NCI-H1092 (cell line): ENCODE results near the gene ESR2.
A peak's percentile ranks its signal among the peaks of the same experiment; 100 is the strongest.
"Not testable (repeated sequence)": the region's sequence is repeated elsewhere in the genome, so short reads cannot be mapped to it uniquely, and the experiment has no call there.

ENCODE experiments used
- DNase-seq: peaks from one replicate; lab custom pipeline; 2025; lab: John Stamatoyannopoulos, UW

ESR2 gene

DNA sequence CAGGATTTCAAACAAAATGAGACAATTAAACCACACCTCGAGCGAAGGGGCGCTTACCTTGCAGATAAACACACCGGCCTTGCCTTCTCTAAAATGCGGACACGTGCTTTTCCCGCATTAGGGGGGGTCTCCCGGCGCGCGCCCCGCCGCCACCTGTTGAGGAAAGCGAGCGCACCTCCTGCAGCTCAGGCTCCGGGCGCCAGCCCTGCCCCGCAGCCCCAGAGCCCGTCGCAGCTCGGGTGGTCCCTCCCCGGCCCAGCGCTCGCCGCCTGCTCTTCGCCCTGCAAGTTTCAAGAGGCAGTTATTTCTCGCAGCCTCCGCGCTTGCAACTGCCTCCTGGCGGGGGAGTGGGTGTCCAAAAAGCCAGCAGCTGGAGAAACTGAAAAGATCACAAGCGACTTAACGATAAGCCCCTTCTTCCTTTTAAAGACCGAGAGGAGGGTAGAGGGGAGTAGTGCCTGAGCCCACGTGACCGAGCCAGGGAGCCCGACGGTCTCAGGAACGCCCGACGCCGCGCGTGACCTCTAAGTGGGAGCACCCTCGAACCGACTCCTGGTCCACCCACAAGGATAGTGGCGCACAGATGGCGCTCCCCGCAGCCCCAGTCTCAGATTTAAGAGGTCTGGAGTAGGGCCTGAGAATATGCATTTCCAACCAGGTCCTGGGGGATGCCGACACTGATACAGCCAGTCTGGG is at the start of gene ESR2:
ESR2 (minus strand) TSS at position 396 of the 696 bp plus-strand sequence. CDS start 11,386 bp downstream, outside the sequence.
- peak; percentile 16 for DNase-seq

DNA sequence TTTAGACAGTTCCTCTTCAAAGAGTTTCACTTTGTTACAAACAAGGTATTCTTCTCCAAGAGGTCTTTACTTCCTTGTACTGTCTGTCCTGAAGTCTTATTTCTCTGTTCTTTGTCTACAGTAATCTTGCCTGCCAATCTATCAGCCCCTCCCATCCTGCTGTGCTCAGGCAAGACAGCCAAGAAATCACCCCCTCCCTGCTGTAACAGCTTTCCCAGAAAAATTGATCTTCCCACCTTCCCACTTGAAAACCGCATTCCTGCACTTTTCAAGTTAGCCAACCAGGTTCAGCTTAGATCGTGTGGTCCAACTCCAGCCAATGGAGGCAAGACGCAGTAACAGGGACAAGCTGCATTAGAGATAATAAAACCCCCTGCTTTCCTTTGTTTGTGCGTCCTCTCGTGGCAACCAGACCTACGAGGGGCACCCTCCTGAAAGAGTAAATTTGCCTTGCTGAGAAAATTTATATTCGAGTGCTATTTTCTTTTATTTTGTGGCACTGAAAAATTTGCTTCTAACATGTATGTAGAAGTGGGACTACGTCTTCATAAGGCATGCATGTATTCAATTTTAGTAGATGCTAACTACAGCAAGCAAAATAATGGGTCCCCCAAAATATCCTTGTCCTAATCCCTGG is 46.5 kb upstream of the ESR2 start:
- no peak for DNase-seq

DNA sequence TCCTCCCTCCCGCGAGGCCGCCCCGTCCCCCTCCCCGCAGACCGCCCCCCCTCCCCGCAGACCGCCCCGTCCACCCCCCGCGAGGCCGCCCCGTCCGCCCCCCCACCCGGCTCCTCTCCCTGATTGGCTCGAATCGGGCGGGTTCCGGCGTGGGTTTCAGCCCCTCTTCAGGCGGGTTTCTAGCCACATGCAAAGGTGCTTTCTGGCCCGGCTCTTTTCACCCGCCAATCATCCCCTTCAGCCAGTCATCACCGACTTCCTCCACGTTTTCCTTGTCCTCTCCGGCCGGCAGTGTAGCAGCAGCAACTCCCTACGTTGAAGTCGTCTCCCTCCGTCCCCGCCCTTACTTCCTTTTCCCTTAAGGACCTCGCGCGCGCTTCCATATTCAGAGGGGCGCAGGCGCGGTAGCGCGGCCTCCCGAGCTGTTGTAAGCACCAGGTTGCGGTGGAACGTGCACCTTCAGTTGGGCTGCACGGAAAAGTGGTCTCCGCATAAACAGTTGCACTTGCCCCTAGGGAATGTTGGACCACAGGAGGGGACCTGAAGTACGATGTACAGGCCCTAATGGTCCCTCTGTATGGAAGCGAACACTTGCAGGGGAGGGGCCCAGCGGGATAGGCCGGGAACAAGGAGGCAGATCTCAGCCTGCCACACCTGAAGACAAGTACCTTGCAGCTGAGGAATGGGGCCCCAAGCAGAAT is 44.6 kb upstream of the ESR2 start:
- peak; percentile 99 for DNase-seq

DNA sequence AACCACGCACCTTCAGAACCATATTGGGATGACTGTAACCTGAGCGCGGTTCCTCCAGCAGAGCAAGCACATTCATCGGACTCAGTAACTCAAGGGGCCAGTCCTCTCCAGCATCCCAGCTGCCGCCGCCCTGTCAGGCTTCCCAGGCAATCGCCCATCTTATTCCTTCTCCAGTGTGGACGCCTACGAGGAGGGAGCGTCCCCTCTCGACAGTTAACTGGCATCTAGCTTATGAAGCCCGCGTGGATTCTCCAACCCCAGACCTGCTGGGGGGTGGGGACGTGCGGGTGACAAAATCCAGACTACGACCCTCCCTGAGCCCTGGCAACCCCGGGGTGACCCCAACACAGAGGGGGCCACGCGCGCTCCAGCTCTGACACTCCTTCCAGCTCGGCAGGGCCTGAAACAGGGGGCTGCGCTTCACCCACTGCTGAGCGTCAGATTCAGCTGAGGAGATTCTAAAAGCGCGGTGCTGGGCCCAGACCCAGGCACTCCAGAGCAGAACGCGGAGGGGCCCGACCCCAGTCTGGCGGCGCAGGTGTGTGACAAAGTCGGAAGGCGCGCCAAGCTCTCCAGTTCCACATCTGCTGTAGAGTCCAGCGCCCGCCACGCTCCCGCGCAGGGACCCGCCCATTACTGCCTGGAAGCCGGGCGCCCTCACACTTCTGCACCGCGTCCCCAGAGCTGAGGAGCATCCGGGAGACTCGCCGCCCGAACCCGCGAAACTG is 43.9 kb upstream of the ESR2 start:
- peak; percentile 70 for DNase-seq

DNA sequence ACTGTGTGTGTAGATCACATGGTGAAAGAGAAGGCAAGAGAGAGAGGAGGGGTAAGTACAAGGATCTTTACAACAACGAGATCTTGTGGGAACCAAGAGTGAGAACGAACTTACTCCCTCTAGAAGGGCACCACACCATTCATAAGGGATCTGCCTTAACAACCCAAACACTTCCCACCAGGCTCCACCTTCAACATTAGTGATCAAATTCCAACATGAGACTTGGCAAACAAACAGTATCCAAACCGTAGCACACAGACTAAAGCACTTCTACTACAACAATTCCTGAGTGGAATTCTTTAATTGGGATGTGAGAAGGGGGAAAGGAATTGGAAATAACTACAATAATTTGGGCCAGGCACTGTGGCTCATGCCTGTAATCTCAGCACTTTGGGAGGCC is 35.0 kb upstream of the ESR2 start:
- no peak for DNase-seq

DNA sequence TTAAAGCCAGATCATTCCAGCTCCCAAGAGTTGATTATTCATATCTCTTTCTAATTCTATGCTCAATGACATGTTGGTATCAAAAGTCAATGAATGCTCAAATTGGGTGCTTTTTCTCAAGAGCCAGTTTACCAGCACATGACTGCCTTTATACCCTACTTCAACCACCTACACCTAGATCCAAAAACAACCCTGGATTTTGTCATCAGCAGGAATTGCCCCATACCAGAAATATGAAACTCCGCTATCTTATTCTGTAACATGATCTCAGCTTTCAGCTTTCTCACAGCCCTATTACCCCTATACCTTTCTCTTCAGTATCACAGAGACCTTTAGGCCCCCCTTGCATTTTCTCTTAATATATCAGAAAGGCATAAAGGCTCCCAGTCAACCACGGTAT is 32.3 kb upstream of the ESR2 start:
- no peak for DNase-seq

DNA sequence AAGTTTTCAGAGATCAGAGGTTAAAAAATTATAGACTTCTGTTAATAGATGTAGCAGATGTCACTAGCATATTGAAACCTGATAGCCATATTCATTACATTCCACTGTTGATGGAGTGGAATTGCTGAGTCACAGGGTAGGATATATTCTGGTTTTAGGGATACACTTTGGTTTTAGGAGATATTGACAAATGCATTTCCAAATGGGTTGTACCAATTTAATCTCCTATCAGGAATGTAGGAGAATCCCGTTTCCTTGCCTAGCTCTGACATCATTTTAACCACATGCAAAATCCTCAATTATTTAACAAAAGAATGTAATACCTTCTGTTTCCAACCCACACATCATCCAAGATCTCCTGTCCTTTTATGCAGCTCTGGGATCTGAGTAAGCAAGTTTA is 30.7 kb upstream of the ESR2 start:
- DNase-seq: no peak

DNA sequence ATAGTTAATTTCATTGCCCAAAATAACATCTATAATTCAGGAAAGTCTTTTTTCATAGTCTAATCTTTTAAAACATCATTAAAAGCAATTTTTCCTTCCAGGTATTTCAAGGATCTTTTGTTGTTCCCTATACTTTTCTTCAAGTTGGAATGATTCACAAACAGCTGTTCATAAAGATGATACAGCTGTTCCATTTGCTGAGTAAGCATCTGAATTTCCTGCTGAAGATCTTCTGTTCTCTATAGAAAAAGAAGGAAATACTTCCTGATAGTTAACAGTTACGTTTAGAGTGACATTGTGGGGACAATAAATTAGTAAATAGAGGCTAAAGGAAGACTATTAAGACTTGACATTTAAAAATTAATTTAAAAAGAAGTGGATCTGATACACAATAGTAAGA is 30.3 kb upstream of the ESR2 start:
- DNase-seq: no peak

DNA sequence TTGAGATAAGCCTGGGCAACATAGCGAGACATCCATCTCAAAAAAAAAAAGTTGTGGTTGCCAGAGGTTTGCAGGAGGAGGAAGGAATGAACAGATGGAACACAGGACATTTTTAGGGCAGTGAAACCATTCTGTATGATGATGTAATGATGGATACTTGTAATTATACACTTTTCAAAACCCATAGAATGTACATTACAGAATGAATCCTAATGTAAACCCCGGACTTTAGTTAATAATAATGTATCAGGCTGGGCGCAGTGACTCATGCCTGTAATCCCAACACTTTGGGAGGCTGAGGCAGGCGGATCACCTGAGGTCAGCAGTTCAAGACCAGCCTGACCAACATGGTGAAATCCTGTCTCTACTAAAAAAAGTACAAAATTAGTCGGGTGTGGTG is 26.2 kb upstream of the ESR2 start:
- not testable (repeated sequence) for DNase-seq

DNA sequence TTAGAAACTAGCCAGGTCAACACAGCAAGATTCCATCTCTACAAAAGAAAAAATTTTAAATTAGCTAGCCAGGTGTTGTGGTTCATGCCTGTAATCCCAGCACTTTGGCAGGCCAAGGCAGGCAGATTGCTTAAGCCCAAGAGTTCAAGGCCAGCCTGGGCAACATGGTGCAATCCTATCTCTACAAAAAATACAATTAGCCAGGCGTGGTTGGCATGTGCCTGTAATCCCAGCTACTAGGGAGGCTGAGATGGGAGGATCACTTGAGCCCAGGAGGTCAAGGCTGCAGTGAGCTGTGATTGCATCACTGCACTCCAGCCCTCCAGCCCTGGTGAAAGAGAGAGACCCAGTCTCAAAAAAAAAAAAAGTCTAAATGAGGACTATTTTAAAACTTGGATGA is 24.5 kb upstream of the ESR2 start:
- DNase-seq: not testable (repeated sequence)

DNA sequence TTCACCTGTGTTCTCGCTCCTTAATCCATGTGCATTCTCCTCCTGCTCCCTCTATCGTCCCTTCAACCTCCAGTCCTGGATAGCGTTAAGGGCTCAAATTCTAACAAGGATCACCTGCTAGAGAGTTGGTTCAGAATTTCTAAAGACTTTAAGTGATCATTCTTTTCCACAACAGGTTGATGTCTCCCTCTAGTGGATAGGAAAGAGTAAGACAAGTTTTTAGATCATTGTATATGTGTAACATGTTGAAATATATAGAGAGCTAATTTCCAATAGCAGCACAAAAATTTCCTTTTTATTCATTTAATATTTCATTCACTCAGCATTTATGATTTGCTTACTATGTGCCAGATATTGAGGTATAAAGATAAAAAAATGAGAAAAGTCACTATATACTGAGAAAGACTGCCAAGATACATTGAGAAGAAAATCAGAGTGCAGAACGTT is 9.3 kb upstream of the ESR2 start:
- DNase-seq: peak; percentile 49

DNA sequence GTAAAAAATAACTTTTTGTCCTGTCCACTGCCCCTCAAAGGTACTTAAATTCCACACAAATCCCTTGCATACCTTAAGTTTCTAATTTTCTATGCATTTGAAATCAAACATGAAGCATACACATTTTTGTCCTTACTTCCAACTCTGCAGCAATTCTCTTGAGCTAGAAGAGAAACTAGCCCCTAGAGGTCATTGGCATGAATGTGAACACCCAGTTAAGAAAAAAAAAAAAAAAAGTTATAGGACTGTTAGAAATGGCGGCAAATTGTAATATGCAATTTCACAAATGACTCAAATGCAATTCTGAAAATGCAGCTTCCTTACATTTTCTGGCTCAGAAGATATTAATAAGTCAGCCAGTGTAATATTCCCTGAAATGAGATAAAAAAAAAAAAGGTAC is 4.6 kb upstream of the ESR2 start:
- no peak for DNase-seq

DNA sequence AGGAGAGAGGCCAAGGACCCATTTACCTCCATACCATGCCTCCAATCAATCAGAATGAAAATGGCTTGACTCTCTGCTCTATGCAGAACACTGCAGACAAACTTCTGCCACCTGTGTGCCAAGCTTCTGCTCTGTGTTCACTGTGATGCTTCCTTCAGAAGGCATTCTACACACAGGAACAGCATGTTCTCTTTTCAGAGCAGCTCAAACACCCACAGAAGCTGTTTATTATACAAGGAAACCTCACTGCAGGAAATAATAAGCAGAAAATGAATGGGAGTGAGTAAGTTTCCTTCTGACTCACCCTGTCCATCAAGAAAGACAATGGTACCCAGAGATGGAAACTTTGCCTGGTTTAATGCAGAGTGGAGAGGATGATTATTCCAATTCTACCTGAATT is 2.4 kb upstream of the ESR2 start:
- DNase-seq: no peak

DNA sequence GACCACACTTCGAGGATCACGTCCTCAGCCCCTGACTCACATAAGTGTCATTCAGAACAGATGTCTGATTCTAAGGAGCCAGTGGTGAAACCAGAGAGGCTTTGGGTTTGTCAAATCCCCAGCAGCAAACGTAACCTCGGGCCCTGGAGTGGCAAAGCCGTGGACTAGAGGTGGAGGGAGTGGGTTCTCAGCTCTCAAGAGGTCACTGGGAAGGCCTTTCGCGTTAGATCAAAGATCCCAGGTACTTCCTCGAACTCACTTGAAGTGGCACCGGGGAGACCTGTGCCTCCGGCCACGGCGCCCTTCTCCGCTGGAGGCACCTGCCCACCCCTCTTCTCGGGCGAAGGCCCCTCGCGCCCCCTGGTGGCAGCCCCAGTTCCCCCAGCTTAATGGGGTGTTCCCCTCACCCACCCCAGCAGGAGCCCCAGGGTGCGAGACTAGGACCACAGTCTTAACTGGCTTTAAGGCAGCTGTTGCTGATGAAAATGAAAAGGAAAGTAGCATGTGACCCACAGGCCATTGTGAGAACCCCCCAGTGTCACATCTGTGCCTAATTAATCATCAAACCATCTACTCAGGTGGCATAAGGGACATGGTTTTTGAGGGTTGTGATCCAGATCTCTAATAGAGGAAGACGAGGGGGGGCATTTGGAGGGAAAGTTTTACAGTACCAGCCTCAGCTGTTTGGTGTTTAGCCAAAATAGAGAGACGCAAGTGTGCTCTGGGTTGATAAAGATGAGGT is 672 bp upstream of the ESR2 start:
- DNase-seq: peak; percentile 72

DNA sequence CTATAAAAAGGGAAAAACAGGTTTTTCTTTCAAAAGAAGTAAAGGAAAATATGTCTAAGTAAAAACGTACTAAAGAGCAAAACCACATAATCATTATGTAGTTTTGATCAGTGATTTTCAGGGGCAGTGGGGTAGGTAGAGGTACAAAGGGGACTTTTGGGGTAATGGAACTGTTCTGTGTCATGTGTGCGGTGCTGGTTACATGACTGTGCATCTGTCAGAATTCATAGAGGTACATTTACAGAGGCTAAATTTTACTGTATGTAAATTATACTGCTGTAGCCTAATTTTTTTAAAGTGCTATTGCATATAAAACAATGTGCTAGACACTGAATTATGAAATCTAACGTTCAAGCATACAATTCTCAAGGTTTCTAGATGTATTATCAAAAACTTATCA is 2.0 kb downstream of the ESR2 start:
- DNase-seq: no peak

DNA sequence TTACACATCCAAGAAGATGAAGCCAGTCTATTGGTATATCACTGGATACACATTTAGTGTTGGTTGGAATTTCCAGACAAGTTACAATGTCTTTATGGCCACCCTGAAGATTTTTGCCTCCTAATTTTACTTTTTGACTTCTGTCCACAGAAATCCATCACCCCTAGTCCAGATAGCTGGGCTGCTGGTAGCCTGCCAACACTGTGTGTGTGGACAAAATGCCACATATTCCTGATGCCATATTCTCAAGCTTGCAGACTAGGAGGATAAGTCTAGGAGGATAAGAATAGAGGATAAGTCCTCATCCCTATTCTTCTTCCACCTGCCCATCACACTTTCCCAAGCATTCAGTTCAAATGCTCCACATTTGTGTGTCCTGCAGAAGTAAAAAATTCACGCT is 4.6 kb downstream of the ESR2 start:
- no peak for DNase-seq

DNA sequence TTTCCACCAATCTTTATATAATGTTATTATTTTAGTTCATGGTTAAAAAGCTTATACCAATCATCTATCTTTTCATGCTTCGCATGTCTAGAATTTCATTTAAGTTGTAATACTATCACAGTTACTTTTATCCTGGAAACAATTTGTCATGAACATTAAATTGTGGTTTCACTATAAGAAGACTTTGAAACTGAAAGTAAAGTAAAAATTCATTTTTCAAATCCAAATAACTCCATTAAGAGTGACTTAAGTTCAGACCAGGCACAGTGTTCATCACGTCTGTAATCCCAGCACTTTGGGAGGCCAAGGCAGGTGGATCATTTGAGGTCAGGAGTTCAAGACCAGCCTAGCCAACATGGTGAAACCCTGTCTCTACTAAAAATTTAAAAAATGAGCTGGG is 12.4 kb downstream of the ESR2 start:
- no peak for DNase-seq

DNA sequence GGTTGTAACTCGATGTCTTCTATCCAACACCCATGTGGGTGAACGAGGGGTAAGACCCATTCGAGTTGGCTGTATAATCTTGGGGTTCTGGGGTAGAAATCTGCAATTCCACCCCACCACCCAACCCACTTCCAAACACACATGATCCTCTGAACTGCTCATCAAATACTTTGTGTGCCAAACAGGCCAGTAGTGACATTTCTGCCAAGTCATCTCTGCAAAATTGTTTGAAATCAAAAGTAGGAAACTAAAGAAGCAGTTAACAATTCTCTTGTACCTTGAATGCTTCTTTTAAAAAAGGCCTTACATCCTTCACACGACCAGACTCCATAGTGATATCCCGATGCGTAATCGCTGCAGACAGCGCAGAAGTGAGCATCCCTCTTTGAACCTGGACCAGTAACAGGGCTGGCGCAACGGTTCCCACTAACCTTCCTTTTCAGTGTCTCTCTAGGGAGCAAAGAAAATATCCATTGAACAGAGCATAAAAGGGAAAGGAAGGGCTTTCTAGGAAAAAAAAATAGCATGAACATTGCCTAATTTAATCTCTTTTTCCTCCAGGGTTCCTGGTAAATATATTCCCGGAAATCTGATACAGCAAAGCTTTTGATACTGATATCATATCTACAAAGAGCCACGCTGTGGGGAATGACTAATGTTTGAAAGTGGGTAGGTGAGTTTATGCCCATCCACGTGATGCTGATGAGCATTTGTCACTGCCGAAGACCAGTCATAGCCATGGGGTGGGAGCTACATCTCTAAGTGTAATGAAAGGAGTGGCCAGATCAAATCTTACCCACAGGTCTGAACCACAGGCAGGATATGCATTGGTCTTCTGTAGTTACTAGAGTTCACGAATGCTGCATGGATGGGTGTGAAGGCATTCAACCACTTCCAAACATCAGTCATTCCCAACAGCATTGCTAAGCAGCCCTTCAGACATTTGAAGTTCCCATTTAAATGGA is 14.2 kb downstream of the ESR2 start:
- no peak for DNase-seq

DNA sequence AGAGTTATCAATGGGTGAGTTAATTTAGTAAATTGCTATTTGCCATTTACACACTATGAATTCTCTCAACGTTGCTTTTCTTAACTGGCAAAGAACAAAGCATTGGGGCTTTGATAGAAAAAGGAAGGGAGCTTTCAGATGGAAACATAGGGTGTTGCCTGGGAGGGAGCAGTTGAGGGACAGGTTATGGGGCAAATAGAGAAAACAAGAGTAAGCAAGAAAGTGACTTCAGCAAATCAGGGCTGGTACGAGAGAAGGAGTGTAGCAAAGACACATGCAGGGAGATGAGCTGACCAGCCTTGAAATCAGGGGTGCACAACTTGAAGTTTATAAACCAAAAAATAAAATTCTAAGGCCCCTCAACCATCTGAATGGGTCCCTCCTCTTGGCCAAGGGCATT is 15.7 kb downstream of the ESR2 start:
- DNase-seq: no peak

DNA sequence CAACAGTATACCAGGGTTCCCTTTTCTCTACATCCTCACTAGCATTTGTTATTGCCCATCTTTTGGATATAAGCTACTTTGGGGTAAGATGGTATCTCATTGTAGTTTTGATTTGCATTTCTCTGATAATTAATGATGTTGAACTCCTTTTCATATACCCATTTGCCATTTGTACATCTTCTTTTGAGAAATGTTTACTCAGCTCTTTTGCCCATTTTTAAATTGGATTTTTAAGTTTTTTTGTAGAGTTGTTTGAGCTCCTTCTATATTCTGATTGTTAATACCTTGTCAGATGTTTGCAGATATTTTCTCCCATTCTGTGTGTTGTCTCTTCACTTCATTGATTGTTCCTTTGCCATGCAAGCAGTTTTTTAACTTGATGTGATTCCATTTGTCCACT is 22.2 kb downstream of the ESR2 start:
- DNase-seq: no peak

DNA sequence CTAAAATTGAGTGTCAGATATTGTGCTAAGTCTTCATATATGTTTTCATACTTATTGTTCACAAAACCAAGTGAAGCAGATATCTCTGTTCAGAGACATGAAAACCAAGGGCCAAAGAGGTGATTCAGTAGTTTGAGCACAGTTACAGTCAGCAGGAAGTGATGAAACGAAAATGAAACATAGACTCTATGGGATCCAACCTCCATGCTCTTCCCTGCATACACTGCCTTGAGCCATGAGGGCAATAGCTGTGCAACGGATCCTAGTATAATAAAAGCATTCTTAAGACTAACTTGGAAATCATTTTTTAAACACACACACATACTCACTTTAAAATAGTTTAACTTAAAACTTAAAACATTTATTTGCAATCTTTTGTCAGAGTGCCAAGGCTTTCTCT is 27.9 kb downstream of the ESR2 start:
- DNase-seq: no peak
